Upper lobe of left lung (tissue), 4 donors: ENCODE measurements around the gene ZWILCH.

Experiments
- CTCF ChIP-seq, 6 experiments: fragments of 450-650 bp in 4 of 6; fragments of 200-600 bp in 2 of 6; sonication (generic) in 2 of 6; IDR thresholded peaks; one replicate each; pipeline ENCODE4 v1.5.1; 2016 to 2019; ENCODE audit warnings: antibody characterized with exemption in 6 of 6
- POLR2A ChIP-seq, 4 donors: fragments of 450-650 bp; IDR thresholded peaks; one replicate each; pipeline ENCODE4 v1.5.1; 2016 to 2017; ENCODE audit warnings: antibody characterized with exemption in 4 of 4, mild to moderate bottlenecking in 2 of 4

DNA sequence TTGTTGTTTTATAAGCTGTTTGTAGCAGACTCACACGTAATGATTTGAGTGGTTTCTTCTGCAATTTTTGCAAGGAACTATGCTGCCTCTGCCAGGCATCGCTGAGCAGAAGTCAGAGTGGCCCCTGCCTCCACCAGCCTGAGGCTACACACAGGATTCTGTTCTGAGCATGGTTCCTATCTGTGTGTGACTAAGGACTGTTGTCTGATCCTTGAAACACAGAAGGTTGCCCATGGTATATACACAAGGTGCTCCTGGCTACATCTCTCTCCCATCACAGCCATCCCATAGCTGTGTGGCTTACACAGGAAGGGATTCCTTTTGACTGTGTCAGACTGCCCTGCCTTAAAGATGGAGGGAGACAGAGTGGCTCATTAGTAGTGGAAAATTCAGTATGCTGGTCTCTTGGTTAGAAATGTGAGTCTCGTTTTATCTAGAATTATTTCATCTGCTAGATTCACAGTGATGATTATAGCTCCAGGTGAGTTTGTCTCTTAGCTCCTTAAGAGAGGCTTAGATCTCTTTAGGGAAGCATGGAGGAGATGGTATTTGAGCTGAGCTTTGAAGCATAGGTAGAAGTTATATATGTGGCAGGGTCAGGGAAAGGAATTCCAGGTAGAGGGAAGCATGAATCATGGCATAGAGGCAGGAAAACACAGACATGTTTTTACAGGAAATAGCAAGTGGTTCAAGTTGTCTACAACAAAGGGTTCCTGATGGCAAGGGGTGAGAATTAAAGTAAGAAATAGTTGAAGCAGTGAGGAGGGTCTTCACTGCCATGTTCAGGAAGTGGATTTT lies 45.1 kb upstream of the ZWILCH start:
- TF ChIP-seq POLR2A (IDR thresholded peaks at IDR 0.05) = no peak
- TF ChIP-seq CTCF (IDR thresholded peaks at IDR 0.05) = no peak
